Measurements from ENCODE around the gene SLC26A11.

SLC26A11 gene

GRCh38 chr17:80289616-80290015 lies 69.4 kb downstream of the SLC26A11 start:
- Histone ChIP-seq H3K9me3 (ENCODE audit: control insufficient read depth in 2 of 2, low read length in 2 of 2) (no peaks in the 10 kb centered on the region), H3K27ac (ENCODE audit: low read depth in 2 of 2, low read length in 2 of 2) (no peak overlapping the region), H3K4me3 (ENCODE audit: low read length in 2 of 2) (no peak overlapping the region), H3K27me3 (ENCODE audit: control insufficient read depth in 2 of 2, insufficient read depth in 2 of 2, low read length in 2 of 2) (no peaks in the 10 kb centered on the region), H3K4me1 (ENCODE audit: control insufficient read depth in 2 of 2, insufficient read depth in 2 of 2, low read length in 2 of 2) (no peaks in the 10 kb centered on the region), H3K9ac (ENCODE audit: low read depth in 1 of 2, low read length in 2 of 2) (no peak overlapping the region), H3K36me3 (ENCODE audit: control insufficient read depth in 2 of 2, insufficient read depth in 2 of 2, low read length in 2 of 2) (peaks cover 49 to 61% of the 10 kb centered on the region in 2 donors)

- peaks cover 50 to 67% of the 10 kb centered on the region in 2 donors for H3K36me3 ChIP-seq (ENCODE audit: control insufficient read depth in 2 of 2, insufficient read depth in 2 of 2, low read length in 2 of 2)
- no peak overlapping the region for H3K9ac ChIP-seq (ENCODE audit: low read depth in 1 of 2, low read length in 2 of 2)
- no peaks in the 10 kb centered on the region for H3K27me3 ChIP-seq (ENCODE audit: control insufficient read depth in 2 of 2, insufficient read depth in 2 of 2, low read length in 2 of 2)
- H3K27ac ChIP-seq (ENCODE audit: low read depth in 2 of 2, low read length in 2 of 2), result no peak overlapping the region
- H3K4me1 ChIP-seq (ENCODE audit: control insufficient read depth in 2 of 2, insufficient read depth in 2 of 2, low read length in 2 of 2), result no peaks in the 10 kb centered on the region
- no peak overlapping the region for H3K4me3 ChIP-seq (ENCODE audit: low read length in 2 of 2)
- H3K9me3 ChIP-seq (ENCODE audit: control insufficient read depth in 2 of 2, low read length in 2 of 2), result no peaks in the 10 kb centered on the region
Observed at GRCh38 chr17:80290156-80290555, 69.9 kb downstream of the SLC26A11 start.

DNA sequence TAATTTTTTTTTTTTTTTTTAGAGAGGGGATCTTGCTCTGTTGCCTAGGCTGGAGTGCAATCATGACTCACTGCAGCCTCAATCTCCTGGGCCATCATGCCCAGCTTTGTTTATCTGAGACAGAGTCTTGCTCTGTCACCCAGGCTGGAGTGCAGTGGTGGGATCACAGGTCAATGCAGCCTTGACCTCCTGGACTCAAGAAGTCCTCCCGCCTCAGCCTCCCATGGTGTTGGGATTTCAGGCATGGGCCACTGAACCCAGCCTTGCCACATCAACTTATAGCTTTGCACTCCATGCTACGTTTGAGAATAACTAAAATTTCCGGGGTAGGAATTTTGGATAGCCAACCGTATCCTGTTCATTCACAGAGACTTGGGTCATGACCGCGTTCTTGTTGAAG lies 71.0 kb downstream of the SLC26A11 start:
- Histone ChIP-seq H3K9me3 (ENCODE audit: control insufficient read depth in 2 of 2, low read length in 2 of 2) (no peaks in the 10 kb centered on the region), H3K27me3 (ENCODE audit: control insufficient read depth in 2 of 2, insufficient read depth in 2 of 2, low read length in 2 of 2) (no peaks in the 10 kb centered on the region), H3K9ac (ENCODE audit: low read depth in 1 of 2, low read length in 2 of 2) (no peak overlapping the region), H3K4me1 (ENCODE audit: control insufficient read depth in 2 of 2, insufficient read depth in 2 of 2, low read length in 2 of 2) (no peaks in the 10 kb centered on the region), H3K27ac (ENCODE audit: low read depth in 2 of 2, low read length in 2 of 2) (no peak overlapping the region), H3K36me3 (ENCODE audit: control insufficient read depth in 2 of 2, insufficient read depth in 2 of 2, low read length in 2 of 2) (peaks cover 57 to 74% of the 10 kb centered on the region in 2 donors), H3K4me3 (ENCODE audit: low read length in 2 of 2) (no peak overlapping the region)

GRCh38 chr17:80291691-80292487 lies 71.7 kb downstream of the SLC26A11 start:
- Histone ChIP-seq H3K27me3 (ENCODE audit: control insufficient read depth in 2 of 2, insufficient read depth in 2 of 2, low read length in 2 of 2) (no peaks in the 10 kb centered on the region), H3K4me1 (ENCODE audit: control insufficient read depth in 2 of 2, insufficient read depth in 2 of 2, low read length in 2 of 2) (no peaks in the 10 kb centered on the region), H3K9ac (ENCODE audit: low read depth in 1 of 2, low read length in 2 of 2) (no peak overlapping the region), H3K9me3 (ENCODE audit: control insufficient read depth in 2 of 2, low read length in 2 of 2) (no peaks in the 10 kb centered on the region), H3K27ac (ENCODE audit: low read depth in 2 of 2, low read length in 2 of 2) (no peak overlapping the region), H3K4me3 (ENCODE audit: low read length in 2 of 2) (no peak overlapping the region), H3K36me3 (ENCODE audit: control insufficient read depth in 2 of 2, insufficient read depth in 2 of 2, low read length in 2 of 2) (peaks cover 63 to 79% of the 10 kb centered on the region in 2 donors)

GRCh38 chr17:80292521-80292971 lies 72.3 kb downstream of the SLC26A11 start:
- Histone ChIP-seq H3K9me3 (ENCODE audit: control insufficient read depth in 2 of 2, low read length in 2 of 2) (no peaks in the 10 kb centered on the region), H3K36me3 (ENCODE audit: control insufficient read depth in 2 of 2, insufficient read depth in 2 of 2, low read length in 2 of 2) (peaks cover 63 to 79% of the 10 kb centered on the region in 2 donors), H3K9ac (ENCODE audit: low read depth in 1 of 2, low read length in 2 of 2) (no peak overlapping the region), H3K27ac (ENCODE audit: low read depth in 2 of 2, low read length in 2 of 2) (no peak overlapping the region), H3K4me1 (ENCODE audit: control insufficient read depth in 2 of 2, insufficient read depth in 2 of 2, low read length in 2 of 2) (no peaks in the 10 kb centered on the region), H3K4me3 (ENCODE audit: low read length in 2 of 2) (no peak overlapping the region), H3K27me3 (ENCODE audit: control insufficient read depth in 2 of 2, insufficient read depth in 2 of 2, low read length in 2 of 2) (no peaks in the 10 kb centered on the region)

- Histone ChIP-seq H3K36me3 (ENCODE audit: control insufficient read depth in 2 of 2, insufficient read depth in 2 of 2, low read length in 2 of 2) (peaks cover 65 to 81% of the 10 kb centered on the region in 2 donors), H3K27ac (ENCODE audit: low read depth in 2 of 2, low read length in 2 of 2) (no peak overlapping the region), H3K4me3 (ENCODE audit: low read length in 2 of 2) (no peak overlapping the region), H3K9ac (ENCODE audit: low read depth in 1 of 2, low read length in 2 of 2) (no peak overlapping the region), H3K27me3 (ENCODE audit: control insufficient read depth in 2 of 2, insufficient read depth in 2 of 2, low read length in 2 of 2) (no peaks in the 10 kb centered on the region), H3K9me3 (ENCODE audit: control insufficient read depth in 2 of 2, low read length in 2 of 2) (no peaks in the 10 kb centered on the region), H3K4me1 (ENCODE audit: control insufficient read depth in 2 of 2, insufficient read depth in 2 of 2, low read length in 2 of 2) (no peaks in the 10 kb centered on the region)
Observed at GRCh38 chr17:80294210-80294609, 74.0 kb downstream of the SLC26A11 start.

- H3K27me3 ChIP-seq (ENCODE audit: control insufficient read depth in 2 of 2, insufficient read depth in 2 of 2, low read length in 2 of 2), result no peaks in the 10 kb centered on the region
- H3K4me1 ChIP-seq (ENCODE audit: control insufficient read depth in 2 of 2, insufficient read depth in 2 of 2, low read length in 2 of 2), result no peaks in the 10 kb centered on the region
- H3K27ac ChIP-seq (ENCODE audit: low read depth in 2 of 2, low read length in 2 of 2), result no peak overlapping the region
- peaks cover 66 to 80% of the 10 kb centered on the region in 2 donors for H3K36me3 ChIP-seq (ENCODE audit: control insufficient read depth in 2 of 2, insufficient read depth in 2 of 2, low read length in 2 of 2)
- H3K4me3 ChIP-seq (ENCODE audit: low read length in 2 of 2), result no peak overlapping the region
- H3K9ac ChIP-seq (ENCODE audit: low read depth in 1 of 2, low read length in 2 of 2), result no peak overlapping the region
- H3K9me3 ChIP-seq (ENCODE audit: control insufficient read depth in 2 of 2, low read length in 2 of 2), result no peaks in the 10 kb centered on the region
Observed at GRCh38 chr17:80294653-80295052, 74.4 kb downstream of the SLC26A11 start.

DNA sequence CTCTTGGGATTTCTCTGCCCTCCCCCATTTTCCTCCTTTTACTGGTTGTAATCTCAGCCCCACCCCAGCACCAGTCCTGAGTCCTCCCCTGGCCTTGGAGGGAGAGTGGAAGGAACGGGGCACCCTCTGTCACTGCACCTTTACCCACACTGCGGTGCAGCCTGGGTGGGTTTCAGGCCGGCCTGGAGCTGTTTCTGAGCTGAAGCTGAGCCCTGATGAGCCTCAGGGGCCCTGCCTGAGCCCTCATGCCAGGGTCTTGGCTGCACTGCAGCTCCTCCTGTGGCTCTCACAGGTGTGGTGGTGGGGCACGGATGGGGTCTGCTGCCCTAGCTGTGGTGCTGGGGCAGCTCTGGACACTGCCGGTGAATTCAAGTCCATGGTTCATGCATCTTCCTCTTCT lies 74.9 kb downstream of the SLC26A11 start:
- Histone ChIP-seq H3K9ac (ENCODE audit: low read depth in 1 of 2, low read length in 2 of 2) (no peak overlapping the region), H3K4me1 (ENCODE audit: control insufficient read depth in 2 of 2, insufficient read depth in 2 of 2, low read length in 2 of 2) (no peaks in the 10 kb centered on the region), H3K27me3 (ENCODE audit: control insufficient read depth in 2 of 2, insufficient read depth in 2 of 2, low read length in 2 of 2) (no peaks in the 10 kb centered on the region), H3K9me3 (ENCODE audit: control insufficient read depth in 2 of 2, low read length in 2 of 2) (no peaks in the 10 kb centered on the region), H3K36me3 (ENCODE audit: control insufficient read depth in 2 of 2, insufficient read depth in 2 of 2, low read length in 2 of 2) (peaks cover 66 to 80% of the 10 kb centered on the region in 2 donors), H3K27ac (ENCODE audit: low read depth in 2 of 2, low read length in 2 of 2) (no peak overlapping the region), H3K4me3 (ENCODE audit: low read length in 2 of 2) (no peak overlapping the region)

GRCh38 chr17:80295559-80295958 lies 75.3 kb downstream of the SLC26A11 start:
- no peaks in the 10 kb centered on the region for H3K27me3 ChIP-seq (ENCODE audit: control insufficient read depth in 2 of 2, insufficient read depth in 2 of 2, low read length in 2 of 2)
- H3K9ac ChIP-seq (ENCODE audit: low read depth in 1 of 2, low read length in 2 of 2), result no peak overlapping the region
- no peaks in the 10 kb centered on the region for H3K4me1 ChIP-seq (ENCODE audit: control insufficient read depth in 2 of 2, insufficient read depth in 2 of 2, low read length in 2 of 2)
- no peaks in the 10 kb centered on the region for H3K9me3 ChIP-seq (ENCODE audit: control insufficient read depth in 2 of 2, low read length in 2 of 2)
- H3K4me3 ChIP-seq (ENCODE audit: low read length in 2 of 2), result no peak overlapping the region
- H3K27ac ChIP-seq (ENCODE audit: low read depth in 2 of 2, low read length in 2 of 2), result no peak overlapping the region
- H3K36me3 ChIP-seq (ENCODE audit: control insufficient read depth in 2 of 2, insufficient read depth in 2 of 2, low read length in 2 of 2), result peaks cover 65 to 80% of the 10 kb centered on the region in 2 donors

- H3K9ac ChIP-seq (ENCODE audit: low read depth in 1 of 2, low read length in 2 of 2), result no peak overlapping the region
- H3K27me3 ChIP-seq (ENCODE audit: control insufficient read depth in 2 of 2, insufficient read depth in 2 of 2, low read length in 2 of 2), result no peaks in the 10 kb centered on the region
- no peaks in the 10 kb centered on the region for H3K4me1 ChIP-seq (ENCODE audit: control insufficient read depth in 2 of 2, insufficient read depth in 2 of 2, low read length in 2 of 2)
- no peak overlapping the region for H3K27ac ChIP-seq (ENCODE audit: low read depth in 2 of 2, low read length in 2 of 2)
- no peak overlapping the region for H3K4me3 ChIP-seq (ENCODE audit: low read length in 2 of 2)
- no peaks in the 10 kb centered on the region for H3K9me3 ChIP-seq (ENCODE audit: control insufficient read depth in 2 of 2, low read length in 2 of 2)
- peaks cover 64 to 76% of the 10 kb centered on the region in 2 donors for H3K36me3 ChIP-seq (ENCODE audit: control insufficient read depth in 2 of 2, insufficient read depth in 2 of 2, low read length in 2 of 2)
Observed at GRCh38 chr17:80296221-80296620, 76.0 kb downstream of the SLC26A11 start.

All from mucosa of rectum (tissue), 2 donors.